GM19238 (cell line): ENCODE measurements around the gene JMJD8.
A peak's percentile ranks its signal among the peaks of the same experiment; 100 is the strongest.

Experiments used
- DNase-seq: peaks from one replicate; pipeline ENCODE4 v3.0.0; 2011; ENCODE audit warnings: low spot score; ENCODE audit not compliant: insufficient read length

JMJD8 gene, protein sequence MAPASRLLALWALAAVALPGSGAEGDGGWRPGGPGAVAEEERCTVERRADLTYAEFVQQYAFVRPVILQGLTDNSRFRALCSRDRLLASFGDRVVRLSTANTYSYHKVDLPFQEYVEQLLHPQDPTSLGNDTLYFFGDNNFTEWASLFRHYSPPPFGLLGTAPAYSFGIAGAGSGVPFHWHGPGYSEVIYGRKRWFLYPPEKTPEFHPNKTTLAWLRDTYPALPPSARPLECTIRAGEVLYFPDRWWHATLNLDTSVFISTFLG

DNA sequence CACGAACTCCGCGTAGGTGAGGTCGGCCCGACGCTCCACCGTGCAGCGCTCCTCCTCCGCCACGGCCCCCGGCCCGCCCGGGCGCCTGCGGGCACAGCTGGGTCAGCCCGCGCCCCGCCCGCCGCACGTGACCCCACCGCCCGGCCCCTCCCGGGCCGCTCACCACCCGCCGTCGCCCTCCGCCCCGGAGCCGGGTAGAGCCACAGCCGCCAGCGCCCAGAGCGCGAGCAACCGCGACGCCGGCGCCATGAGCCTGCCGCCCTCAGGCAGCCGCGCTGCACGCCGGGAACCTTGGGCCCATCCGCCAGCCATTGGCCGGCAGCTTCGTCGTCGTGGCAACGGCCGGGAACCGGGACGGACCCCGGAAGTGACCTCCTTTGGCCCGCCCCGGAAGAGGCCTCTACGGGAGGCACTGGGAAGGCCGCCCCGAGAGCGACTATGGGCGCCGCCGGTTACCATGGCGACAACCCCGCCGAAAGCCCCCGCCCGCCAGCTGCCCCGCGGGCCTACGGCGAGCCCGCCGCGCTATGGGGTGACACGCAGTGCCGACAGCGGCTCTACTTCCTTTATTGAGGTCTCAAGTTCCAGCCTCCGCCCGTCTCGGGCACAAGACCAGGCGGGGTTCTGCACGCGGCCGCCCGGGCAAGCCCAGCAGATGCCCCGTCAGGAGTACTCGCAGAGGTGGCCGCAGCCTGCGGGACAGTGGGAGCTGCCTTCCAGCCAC, at the start of gene JMJD8:
TSS of gene JMJD8 (minus strand) at position 264 of the 724 bp plus-strand sequence. CDS start at position 249, 15 bp downstream.
- peak; percentile 100 for DNase-seq

DNA sequence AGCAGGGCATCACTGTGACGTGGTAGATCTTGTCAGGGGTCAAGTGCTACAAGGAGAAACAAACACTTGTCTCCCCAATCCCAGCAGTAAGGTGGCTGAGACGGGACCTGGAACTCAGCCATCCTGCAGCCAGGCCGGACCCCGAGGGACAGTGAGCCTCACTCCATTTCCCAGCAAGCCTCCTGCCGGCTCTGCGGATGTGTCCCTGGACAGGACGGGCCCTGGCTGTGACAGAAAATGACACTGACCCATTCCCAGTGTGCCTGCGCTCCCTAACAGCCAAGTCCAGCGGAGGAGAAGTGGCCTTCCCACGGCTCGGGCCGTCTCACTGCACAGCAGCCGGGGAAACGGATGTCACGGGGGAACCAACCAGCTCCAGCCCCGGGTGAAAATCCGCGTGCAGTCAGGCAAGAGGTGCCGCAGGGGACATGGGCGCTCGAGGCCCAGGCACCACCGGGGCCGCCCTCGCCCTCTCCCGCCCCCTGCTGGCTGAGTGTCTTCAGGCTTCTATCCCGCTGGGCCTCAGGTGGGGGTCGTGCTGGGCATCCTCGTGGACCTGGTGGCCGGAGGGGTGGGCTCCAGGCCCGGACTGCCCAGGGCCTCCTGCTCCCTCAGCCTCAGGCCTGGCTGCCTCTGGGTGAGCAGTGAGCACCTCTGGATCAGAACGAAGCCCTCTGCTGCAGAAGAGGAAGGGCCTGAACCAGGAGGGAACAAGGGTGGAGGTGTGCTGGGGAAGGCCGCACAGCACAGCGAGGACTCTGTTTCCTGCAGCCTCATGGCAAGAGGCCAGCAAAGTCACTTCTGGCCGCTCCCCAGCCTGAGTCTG, 49.5 kb upstream of the JMJD8 start:
- no peak for DNase-seq

DNA sequence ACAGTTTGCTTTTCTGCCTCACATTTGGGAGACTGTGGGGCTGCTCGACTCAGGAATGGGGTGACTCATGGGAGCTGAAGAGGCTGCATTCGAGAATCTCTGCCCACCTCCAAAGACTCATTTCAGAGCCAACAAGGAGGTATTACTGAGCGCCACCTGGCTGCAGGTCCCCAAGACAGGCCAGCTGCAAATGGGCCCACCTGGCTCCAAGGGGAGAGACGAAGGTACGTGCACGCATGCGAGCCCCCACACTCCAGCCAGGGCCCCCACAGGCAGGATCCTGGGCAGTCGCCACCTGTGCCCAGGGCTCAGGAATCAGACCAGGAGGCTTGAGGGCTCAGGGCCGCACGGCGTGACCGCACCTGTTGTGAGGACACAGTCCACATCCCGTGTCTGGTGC, 48.8 kb upstream of the JMJD8 start:
- peak; percentile 0 for DNase-seq

DNA sequence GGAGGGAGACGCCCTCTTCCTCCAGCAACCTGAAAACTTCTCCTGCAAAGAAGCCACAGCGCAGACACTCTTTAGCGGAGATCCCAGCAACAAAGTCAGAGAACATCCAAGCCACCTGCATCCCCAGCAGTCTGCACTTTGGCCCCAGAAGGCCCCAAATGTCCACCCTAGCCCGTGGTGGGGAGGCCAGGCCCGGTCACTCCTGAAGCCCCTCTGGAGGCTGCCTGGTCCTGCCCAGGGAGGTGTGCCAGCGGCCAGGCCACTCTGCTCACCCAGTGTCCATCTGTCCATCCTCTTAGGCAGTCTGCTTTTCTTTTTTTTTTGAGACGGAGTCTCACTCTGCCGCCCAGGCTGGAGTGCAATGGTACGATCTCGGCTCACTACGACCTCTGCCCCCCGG, 48.2 kb upstream of the JMJD8 start:
- DNase-seq = no peak

DNA sequence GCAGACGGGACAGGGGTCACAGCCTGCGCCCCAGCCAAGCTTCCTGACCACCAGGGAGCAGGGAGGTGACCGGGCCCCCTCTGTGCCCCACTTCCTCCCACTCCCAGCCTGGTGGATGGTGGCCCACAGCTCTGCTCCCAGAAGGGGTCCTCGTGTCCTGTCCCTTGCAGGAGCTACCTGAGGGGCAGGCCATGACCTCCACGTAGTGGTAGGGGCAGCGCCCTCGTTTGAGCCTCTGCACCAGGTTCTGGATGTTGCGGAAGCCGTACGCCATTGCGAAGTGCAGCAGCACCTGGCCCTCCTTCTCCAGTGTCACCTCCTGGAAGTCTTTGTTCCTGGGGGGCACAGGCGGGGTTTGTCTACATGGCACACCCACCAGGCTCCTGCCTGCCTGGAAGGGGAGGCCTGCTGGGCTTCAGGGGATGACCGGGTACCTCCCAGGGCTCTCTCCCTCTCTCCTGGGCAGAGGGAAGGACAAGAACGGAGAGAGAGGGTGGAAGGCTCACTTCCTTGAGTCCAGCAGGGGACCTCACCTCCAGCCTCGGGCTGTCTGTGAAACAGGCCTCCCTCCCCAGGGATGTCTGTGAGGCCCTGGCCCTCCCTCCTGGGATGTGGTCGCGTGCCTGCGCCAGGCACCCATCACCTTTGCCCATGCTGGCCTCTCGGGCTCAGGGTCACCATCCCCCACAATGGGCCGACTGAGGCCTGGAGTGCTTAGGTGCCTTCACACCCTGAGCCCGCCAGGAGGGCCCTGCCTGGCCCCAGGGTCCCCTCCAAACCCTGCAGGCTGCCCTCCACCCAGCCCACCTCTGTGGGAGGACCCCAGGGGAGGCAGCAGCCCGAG, 46.8 kb upstream of the JMJD8 start:
- DNase-seq = no peak

DNA sequence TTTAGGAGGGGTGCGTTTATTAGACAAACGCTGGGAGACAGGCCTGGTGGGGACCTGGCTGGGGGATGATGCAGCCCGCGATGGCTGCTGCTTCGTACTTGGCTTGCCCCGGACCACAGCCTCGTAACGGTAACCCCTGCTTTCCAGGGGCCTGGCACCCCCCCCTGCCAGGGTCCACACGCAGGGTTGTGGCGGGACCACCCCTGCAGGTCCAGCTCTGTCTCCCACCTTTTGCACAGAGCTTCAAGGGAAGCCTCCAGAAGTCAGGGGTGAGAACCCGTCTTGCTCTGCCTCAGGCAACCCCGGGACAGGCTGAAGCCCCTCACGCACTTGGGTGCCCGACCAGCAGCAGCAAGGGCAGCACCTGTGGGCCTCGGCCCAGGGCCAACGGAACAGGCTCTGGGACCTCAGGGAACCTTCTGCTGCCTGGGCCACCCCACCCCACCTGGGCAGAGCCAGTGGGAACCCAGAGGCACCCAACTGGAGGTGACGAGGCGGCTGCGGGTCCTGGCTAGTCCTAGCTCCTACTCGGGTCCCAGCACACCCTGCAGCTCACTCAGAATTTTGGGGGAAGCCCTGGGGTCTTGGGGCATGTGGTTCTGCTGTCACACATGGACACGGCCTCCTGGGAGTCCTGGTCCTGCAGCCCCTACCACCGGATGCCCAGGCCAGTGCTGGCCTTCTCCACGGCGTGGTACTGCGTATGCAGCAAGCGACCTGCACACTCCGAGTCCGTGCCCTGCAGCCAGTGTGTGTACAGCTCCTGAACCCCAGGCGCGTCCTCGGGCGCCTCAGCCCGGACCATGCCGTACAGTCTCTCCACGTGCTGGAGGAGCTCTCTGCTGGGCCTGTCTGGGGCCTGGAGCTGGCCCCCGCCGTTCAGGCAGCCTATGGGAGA, 45.9 kb upstream of the JMJD8 start:
- no peak for DNase-seq

DNA sequence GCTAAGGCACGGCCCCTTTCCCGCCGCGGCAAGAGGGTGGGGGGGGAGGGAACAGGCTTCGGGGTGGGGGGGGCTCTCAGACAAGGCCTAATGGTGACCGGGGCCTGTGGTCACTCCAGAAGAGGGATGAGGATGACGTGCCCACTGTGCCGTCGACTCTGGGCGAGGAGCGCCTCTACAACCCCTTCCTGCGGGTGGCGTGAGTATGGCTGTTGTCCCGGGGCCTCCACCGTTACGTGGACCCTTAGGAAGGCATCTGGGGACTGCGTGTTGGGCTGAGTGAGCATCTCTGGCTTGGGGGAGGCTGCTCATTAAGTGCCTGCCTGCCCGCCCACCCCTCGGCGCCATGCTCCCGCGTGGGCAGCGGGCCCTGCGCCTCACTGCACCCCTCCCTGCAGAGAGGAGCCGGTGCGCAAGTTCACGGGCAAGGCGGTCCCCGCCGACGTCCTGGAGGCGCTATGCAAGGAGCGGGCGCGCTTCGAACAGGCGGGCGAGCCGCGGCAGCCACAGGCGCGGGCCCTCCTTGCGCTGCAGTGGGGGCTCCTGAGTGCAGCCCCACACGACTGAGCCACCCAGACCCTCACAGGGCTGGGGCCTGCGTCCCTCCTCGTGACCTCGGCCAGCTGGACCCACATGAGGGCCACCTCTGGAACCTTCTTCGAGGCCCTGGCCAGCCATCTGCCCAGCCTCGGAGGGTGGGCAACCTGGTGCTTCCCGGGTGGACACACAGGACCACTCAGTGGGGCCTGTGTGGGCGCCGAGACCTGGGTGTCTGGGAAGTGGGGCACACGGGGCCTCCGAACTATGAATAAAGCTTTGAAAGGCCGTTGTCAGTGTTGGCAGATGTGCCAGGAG, 45.0 kb upstream of the JMJD8 start:
- no peak for DNase-seq

DNA sequence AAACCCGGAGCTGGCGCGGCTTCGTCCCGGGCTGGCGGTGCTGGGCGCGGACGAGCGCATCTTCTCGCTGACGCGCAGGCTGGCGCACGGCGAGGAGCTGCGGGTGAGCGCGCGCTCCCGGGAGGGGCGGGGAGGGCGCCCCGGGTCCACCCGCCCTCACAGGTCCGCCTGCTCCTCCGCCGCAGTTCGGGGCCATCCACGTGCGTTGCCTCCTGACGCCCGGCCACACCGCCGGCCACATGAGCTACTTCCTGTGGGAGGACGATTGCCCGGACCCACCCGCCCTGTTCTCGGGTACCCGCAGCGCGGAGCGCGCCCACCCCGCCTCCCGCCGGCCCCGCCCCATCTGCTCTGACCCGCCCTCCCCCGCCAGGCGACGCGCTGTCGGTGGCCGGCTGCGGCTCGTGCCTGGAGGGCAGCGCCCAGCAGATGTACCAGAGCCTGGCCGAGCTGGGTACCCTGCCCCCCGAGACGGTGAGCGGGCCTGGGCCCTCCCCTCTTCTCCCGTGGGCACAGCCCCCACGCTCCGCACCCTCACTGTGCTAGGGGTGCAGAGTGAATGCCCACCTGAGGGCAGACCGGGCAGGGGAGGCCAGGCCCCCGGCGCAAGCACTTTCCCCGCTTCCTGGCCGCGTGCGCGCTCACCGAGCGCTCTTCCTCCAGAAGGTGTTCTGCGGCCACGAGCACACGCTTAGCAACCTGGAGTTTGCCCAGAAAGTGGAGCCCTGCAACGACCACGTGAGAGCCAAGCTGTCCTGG, 44.2 kb upstream of the JMJD8 start:
- peak; percentile 88 for DNase-seq

DNA sequence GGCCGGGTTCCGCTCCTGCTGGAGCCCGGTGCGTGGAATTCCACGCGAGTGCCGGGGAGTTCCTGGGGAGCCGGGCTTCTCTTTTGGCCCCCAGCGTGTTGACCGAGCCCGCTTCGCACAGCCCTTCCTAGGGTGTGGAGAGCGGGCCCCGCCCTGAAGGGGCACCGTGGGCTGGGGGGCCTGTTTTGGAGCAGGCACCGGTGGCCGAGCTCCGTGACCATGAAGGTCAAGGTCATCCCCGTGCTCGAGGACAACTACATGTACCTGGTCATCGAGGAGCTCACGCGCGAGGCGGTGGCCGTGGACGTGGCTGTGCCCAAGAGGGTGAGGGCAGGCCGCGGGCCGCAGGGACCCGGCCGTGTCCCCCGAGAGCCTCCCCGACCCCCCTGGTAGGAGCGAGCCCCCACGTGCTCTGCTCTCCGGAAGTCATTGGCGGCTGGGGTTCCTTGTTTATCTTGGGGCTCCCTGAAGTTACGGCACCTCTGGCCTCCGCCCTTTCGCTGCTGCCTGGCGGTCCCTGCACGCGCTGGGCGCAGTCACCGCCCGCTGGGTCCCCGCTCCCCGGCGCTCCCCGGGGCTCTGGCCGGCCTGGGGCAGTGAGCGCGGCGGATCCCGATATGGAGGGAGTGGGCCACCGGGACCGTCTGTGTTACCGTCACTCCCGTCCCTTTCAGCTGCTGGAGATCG, 43.3 kb upstream of the JMJD8 start:
- peak; percentile 54 for DNase-seq

DNA sequence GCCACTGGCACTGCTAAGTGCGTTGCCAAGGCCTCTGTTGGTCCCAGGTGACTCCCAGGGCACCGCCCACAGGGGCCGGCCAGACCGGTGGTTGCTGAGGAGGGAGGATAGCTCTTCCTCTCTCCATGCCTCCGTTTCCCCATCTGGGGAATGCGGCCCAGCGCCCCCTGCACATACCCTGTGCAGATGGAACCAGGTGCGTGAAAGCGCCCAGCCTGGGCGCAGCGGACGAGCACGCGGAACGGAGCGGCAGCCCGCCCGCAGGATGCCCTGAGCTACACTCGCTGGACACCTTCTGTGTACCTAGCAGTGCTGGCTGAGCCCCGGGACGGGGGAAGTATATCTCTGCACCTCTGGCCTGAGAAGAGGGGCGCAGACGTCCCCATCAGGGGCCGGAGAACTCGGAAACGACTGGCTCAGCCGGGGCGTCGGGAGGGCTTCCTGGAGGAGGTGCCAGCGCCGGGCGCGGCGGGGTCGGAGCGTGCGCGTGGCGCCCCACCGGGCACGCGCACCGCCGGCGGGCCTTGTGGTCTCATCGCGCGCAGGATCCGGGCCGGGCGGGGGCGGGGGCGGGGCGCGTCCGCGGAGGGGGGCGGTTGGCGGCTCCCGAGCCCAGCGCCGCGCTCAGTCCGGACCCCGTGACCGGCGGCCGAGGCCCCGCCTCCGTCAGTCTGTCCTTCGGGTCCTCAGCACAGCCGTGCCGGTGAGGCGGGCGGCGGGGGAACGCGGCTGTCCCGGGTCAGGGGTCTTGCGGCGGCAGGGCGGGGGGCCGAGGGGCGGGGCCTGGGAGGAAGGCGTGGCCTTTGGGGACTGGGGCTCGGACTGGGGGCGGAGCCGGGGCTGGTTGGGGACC, 42.5 kb upstream of the JMJD8 start, which contains the start of the genes CCDC78 and HAGHL:
TSS of gene CCDC78 (minus strand) at position 6 of the 853 bp plus-strand sequence. CDS start 76 bp downstream, outside the sequence.
TSS of gene HAGHL (plus strand) at position 669 of the 853 bp plus-strand sequence. CDS start 404 bp downstream, outside the sequence.
- peak; percentile 88 for DNase-seq

DNA sequence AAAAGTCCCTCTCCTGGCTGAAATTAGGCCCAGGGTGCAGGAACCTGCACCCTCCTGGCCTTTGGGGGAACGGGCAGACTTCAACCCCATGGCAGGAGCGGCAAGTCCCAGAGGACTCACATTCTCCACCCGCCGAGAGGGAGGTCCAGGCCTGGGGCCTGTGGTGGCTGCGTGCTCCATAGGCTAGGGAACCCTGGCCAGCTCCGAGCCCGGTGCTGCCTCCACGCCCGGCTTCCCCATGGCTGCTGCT, 42.0 kb upstream of the JMJD8 start:
- DNase-seq = no peak

DNA sequence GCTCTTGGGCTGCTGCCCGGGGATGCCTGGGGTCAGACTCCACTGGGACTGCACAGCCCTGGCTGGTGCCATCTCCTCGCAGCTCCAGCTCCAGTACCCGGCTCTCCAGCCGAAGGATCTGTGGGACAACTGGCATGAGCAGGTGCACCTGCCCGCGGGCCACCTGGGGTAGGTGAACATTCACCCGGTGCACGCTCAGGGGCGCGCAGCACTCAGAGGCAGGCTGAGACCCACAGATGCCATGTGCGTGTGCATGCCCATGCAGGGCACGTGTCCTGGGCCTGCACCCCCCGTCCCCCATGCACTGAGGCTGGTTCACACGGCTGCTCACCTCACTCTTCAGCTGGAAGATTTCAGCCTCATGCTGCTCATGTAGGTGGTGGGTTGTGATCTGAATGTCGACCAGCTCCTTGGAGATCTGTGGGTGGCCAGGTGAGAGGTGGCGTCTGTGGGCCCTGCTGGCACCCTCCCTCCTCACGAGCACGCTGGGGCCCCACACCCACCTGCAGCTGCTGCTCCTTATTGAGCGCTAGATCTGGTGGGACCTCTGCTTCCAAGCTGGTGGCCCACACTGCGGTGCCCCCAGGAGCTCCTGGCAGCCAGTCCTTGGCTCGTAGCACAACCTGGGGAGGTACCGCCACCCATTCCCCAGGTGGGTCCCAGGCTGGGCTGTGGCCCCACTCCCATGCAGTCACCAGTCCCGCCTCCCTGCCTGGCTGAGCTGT, 41.5 kb upstream of the JMJD8 start:
- DNase-seq = no peak

DNA sequence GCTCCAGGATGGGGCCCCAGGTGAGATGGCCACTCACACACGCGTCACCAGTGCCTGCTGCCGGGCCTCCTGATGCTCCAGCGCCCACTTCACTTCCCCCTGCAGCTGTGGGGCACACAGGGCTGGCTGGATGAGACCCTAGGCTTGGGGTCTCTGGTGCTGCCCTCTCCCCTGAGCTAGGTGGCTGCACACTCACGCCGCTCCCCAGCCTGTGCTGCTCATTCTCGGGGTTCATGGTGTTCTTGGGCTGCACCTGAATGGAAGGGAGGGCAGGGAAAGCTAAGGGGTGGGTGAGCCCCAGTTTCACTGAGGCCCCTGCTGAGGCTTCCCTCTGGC, 40.9 kb upstream of the JMJD8 start:
- DNase-seq = no peak

DNA sequence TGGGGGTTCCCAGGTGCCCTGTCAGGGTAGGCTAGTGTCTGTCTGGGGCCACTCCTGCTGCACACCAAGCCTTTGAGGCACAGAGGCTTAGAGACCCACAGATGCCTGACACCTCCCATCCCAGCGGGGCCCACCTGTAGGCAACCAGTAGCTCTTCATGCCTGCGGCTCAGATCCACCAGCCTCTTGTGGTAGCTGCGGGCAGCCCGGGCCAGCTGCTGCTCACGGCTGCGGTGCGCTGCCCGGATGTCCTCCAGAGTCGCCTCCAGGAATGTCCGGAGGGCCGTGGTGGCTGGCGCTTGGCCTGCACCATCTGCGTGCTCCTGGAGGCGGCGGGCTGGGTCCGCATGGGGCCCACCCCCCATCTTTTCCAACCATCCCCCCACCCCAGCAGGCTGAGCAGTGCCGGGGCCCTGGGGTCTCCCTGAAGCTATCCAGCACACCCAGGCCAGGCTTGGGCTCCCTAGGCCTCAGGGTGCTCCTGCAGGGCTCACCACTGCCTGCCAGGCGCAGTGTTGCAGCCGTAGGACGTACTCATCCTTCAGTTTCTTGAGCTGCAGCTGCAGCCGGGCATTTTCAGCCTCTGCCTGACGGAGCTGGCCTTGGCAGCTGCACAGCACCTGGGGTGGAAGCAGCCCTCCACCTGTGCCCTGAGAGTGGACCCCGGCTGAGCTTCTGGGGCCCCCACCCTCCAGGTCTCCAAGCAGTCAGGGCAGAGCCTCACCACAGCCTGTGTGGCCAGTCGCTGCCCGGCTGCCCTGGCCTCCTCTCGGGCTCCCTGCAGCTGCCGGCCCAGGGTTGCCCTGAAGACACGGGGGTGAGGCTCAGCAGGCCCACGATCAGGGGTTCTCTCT, 40.3 kb upstream of the JMJD8 start:
- DNase-seq = no peak

DNA sequence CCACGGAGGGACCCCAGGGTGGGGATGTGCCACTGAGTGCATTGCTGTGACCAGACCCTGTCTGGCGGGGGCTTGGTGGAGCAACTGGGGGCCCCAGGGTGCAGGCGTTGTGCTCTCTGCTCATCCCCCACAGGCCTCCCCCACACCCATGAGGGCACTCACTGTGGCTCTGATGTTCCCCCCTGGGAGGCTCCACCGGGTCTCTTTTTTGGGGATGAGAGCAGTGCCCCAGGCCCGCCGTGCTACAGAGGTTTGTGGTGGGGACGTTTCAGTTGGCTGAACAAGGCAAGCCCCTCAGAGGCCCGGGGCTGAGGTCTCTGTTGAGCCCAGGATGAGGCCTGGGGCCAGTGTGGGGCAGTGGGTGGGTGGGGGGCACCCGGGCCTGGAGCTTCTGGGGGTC, 39.6 kb upstream of the JMJD8 start:
- no peak for DNase-seq
